ENCODE data around the gene TCAF2. TPM values are rescaled to one million over a fixed set of nuclear protein-coding genes. Genes with fewer than 3 reads are reported as not detected.
"Not testable (repeated sequence)": the region's sequence is repeated elsewhere in the genome, so short reads cannot be mapped to it uniquely, and the experiment has no call there.

Gene TCAF2
- total and polyA plus RNA-seq, 10 of the 15 experiments (the other 5 are each of a cell fraction or from before 2014, with no cell fraction given) = 0.55 to 15.5 (median 2.4) TPM

- H2AFZ ChIP-seq (ENCODE audit: control insufficient read depth, low read depth, low read length); H3K9ac ChIP-seq (ENCODE audit: control insufficient read depth, insufficient read depth, low read length); POLR2A ChIA-PET; H3K79me2 ChIP-seq (ENCODE audit: control insufficient read depth, insufficient read depth, low read length); H3K27ac ChIP-seq (ENCODE audit: control insufficient read depth, insufficient read depth); H3K4me2 ChIP-seq (ENCODE audit: control insufficient read depth, insufficient read depth); H3K9me3 ChIP-seq (replicated peaks; ENCODE audit: control insufficient read depth, insufficient read depth, low read length); in situ Hi-C loops (cut with MboI); H3K36me3 ChIP-seq (ENCODE audit: control insufficient read depth in 2 of 2, insufficient read depth in 2 of 2, low read length in 1 of 2); RAD21 ChIA-PET (ENCODE audit: unreplicated experiment); H3K4me3 ChIP-seq; H4K20me1 ChIP-seq (ENCODE audit: control insufficient read depth, insufficient read depth); H3K4me1 ChIP-seq (ENCODE audit: control insufficient read depth, insufficient read depth, low read length); H3K27me3 ChIP-seq (replicated peaks in 1 of 2; ENCODE audit: control insufficient read depth in 2 of 2, insufficient read depth in 2 of 2, low read length in 1 of 2); CTCF ChIA-PET; intact Hi-C loops (cut with micrococcal nuclease; ENCODE audit: unreplicated experiment); SMC1A ChIA-PET (ENCODE audit: uncharacterized antibody, unreplicated experiment); BruUV-seq (replicated peaks); ATAC-seq; DNase-seq (ENCODE audit: low read depth, low spot score); FAIRE-seq: not testable (repeated sequence)
- no CpG with 5 or more reads among the region's 8 CpGs for WGBS (ENCODE audit: insufficient coverage, insufficient replicate concordance, low lambda C conversion rate, missing lambda C conversion rate)
Measured at GRCh38 chr7:143650447-143650846, 29.7 kb downstream of the TCAF2 start.

Small RNA genes within 50 kb of the gene (small RNA-seq; reads per million reads assigned to genes)
- gene AC073264.2 = not detected
- gene RNU6-162P = not detected

Other genes with a start within 250 kb of the TCAF2 start
- 16.5 and 23.2 TPM in 2 replicates for gene ZYX, start 239.6 kb upstream of the TCAF2 start, total RNA-seq (2014; rRNA removed)
- gene ZYX, start 239.6 kb upstream of the TCAF2 start, total RNA-seq (2014; rRNA removed; fragmentation: Illumina TruSeq; extraction: Trizol) = 11.8 and 16.6 TPM in 2 replicates
- gene ZYX, start 239.6 kb upstream of the TCAF2 start, total RNA-seq (2021) = 90.5 and 100 TPM in 2 replicates
- 2.4 and 4.5 TPM in 2 replicates for gene ZYX, start 239.6 kb upstream of the TCAF2 start, polyA plus RNA-seq (2011; rRNA removed)
- gene ZYX, start 239.6 kb upstream of the TCAF2 start, polyA plus RNA-seq (2014; fragmentation: Illumina TruSeq; extraction: Trizol) = 28.2 and 44.0 TPM in 2 replicates
- gene ZYX, start 239.6 kb upstream of the TCAF2 start, polyA plus RNA-seq (2014; fragmentation: Nextera tagmentation; extraction: Ambion mirVana) = 1 to 10 TPM; 2.1 to 4.0 TPM
- gene ZYX, start 239.6 kb upstream of the TCAF2 start, polyA plus RNA-seq (2014; rRNA removed) = 32.0 and 47.3 TPM in 2 replicates
- gene ZYX, start 239.6 kb upstream of the TCAF2 start, polyA plus RNA-seq (2016; fragmentation: Nextera tagmentation; extraction: Ambion mirVana) = 10 to 100 TPM; 66.5 to 82.3 TPM
- not detected in 2 replicates for gene EPHA1, start 212.1 kb upstream of the TCAF2 start, total RNA-seq (2014; rRNA removed)
- gene EPHA1, start 212.1 kb upstream of the TCAF2 start, total RNA-seq (2014; rRNA removed; fragmentation: Illumina TruSeq; extraction: Trizol) = not detected in 2 replicates
- gene EPHA1, start 212.1 kb upstream of the TCAF2 start, total RNA-seq (2021) = 0.21 and 0.29 TPM in 2 replicates
- gene EPHA1, start 212.1 kb upstream of the TCAF2 start, polyA plus RNA-seq (2011; rRNA removed) = 0.11 and 0.13 TPM in 2 replicates
- gene EPHA1, start 212.1 kb upstream of the TCAF2 start, polyA plus RNA-seq (2014; fragmentation: Illumina TruSeq; extraction: Trizol) = not detected in 2 replicates
- not detected for gene EPHA1, start 212.1 kb upstream of the TCAF2 start, polyA plus RNA-seq (2014; fragmentation: Nextera tagmentation; extraction: Ambion mirVana)
- gene EPHA1, start 212.1 kb upstream of the TCAF2 start, polyA plus RNA-seq (2014; rRNA removed) = not detected in 2 replicates
- under 1 TPM; 0.28 to 0.35 TPM for gene EPHA1, start 212.1 kb upstream of the TCAF2 start, polyA plus RNA-seq (2016; fragmentation: Nextera tagmentation; extraction: Ambion mirVana)
- gene TAS2R60, start 177.5 kb upstream of the TCAF2 start, total RNA-seq (2014; rRNA removed) = not detected in 2 replicates
- not detected in 2 replicates for gene TAS2R60, start 177.5 kb upstream of the TCAF2 start, total RNA-seq (2014; rRNA removed; fragmentation: Illumina TruSeq; extraction: Trizol)
- not detected in 2 replicates for gene TAS2R60, start 177.5 kb upstream of the TCAF2 start, total RNA-seq (2021)
- gene TAS2R60, start 177.5 kb upstream of the TCAF2 start, polyA plus RNA-seq (2011; rRNA removed) = not detected in 2 replicates
- gene TAS2R60, start 177.5 kb upstream of the TCAF2 start, polyA plus RNA-seq (2014; fragmentation: Illumina TruSeq; extraction: Trizol) = not detected in 2 replicates
- not detected for gene TAS2R60, start 177.5 kb upstream of the TCAF2 start, polyA plus RNA-seq (2014; fragmentation: Nextera tagmentation; extraction: Ambion mirVana)
- gene TAS2R60, start 177.5 kb upstream of the TCAF2 start, polyA plus RNA-seq (2014; rRNA removed) = not detected in 2 replicates
- not detected for gene TAS2R60, start 177.5 kb upstream of the TCAF2 start, polyA plus RNA-seq (2016; fragmentation: Nextera tagmentation; extraction: Ambion mirVana)
- not detected in 2 replicates for gene TAS2R41, start 143.1 kb upstream of the TCAF2 start, total RNA-seq (2014; rRNA removed)
- gene TAS2R41, start 143.1 kb upstream of the TCAF2 start, total RNA-seq (2014; rRNA removed; fragmentation: Illumina TruSeq; extraction: Trizol) = not detected in 2 replicates
- gene TAS2R41, start 143.1 kb upstream of the TCAF2 start, total RNA-seq (2021) = not detected in 2 replicates
- not detected in 2 replicates for gene TAS2R41, start 143.1 kb upstream of the TCAF2 start, polyA plus RNA-seq (2011; rRNA removed)
- gene TAS2R41, start 143.1 kb upstream of the TCAF2 start, polyA plus RNA-seq (2014; fragmentation: Illumina TruSeq; extraction: Trizol) = not detected in 2 replicates
- not detected for gene TAS2R41, start 143.1 kb upstream of the TCAF2 start, polyA plus RNA-seq (2014; fragmentation: Nextera tagmentation; extraction: Ambion mirVana)
- not detected in 2 replicates for gene TAS2R41, start 143.1 kb upstream of the TCAF2 start, polyA plus RNA-seq (2014; rRNA removed)
- gene TAS2R41, start 143.1 kb upstream of the TCAF2 start, polyA plus RNA-seq (2016; fragmentation: Nextera tagmentation; extraction: Ambion mirVana) = not detected
- 0.28 and 0.38 TPM in 2 replicates for gene CTAGE15, start 49.2 kb upstream of the TCAF2 start, total RNA-seq (2014; rRNA removed)
- gene CTAGE15, start 49.2 kb upstream of the TCAF2 start, total RNA-seq (2014; rRNA removed; fragmentation: Illumina TruSeq; extraction: Trizol) = 0.51 and 0.58 TPM in 2 replicates
- gene CTAGE15, start 49.2 kb upstream of the TCAF2 start, total RNA-seq (2021) = 0.32 and 0.49 TPM in 2 replicates
- gene CTAGE15, start 49.2 kb upstream of the TCAF2 start, polyA plus RNA-seq (2011; rRNA removed) = 0.80 and 1.3 TPM in 2 replicates
- gene CTAGE15, start 49.2 kb upstream of the TCAF2 start, polyA plus RNA-seq (2014; fragmentation: Illumina TruSeq; extraction: Trizol) = 0.59 and 0.73 TPM in 2 replicates
- gene CTAGE15, start 49.2 kb upstream of the TCAF2 start, polyA plus RNA-seq (2014; fragmentation: Nextera tagmentation; extraction: Ambion mirVana) = under 1 TPM in 1 of 2 experiments, not detected in 1; 0.05 TPM
- 0.45 and 0.47 TPM in 2 replicates for gene CTAGE15, start 49.2 kb upstream of the TCAF2 start, polyA plus RNA-seq (2014; rRNA removed)
- under 1 TPM; 0.20 to 0.32 TPM for gene CTAGE15, start 49.2 kb upstream of the TCAF2 start, polyA plus RNA-seq (2016; fragmentation: Nextera tagmentation; extraction: Ambion mirVana)
- gene CTAGE6, start 136.7 kb downstream of the TCAF2 start, total RNA-seq (2014; rRNA removed) = not detected in 2 replicates
- not detected in 2 replicates for gene CTAGE6, start 136.7 kb downstream of the TCAF2 start, total RNA-seq (2014; rRNA removed; fragmentation: Illumina TruSeq; extraction: Trizol)
- not detected in 2 replicates for gene CTAGE6, start 136.7 kb downstream of the TCAF2 start, total RNA-seq (2021)
- 0.12 and 0.26 TPM in 2 replicates for gene CTAGE6, start 136.7 kb downstream of the TCAF2 start, polyA plus RNA-seq (2011; rRNA removed)
- gene CTAGE6, start 136.7 kb downstream of the TCAF2 start, polyA plus RNA-seq (2014; fragmentation: Illumina TruSeq; extraction: Trizol) = not detected in 2 replicates
- not detected for gene CTAGE6, start 136.7 kb downstream of the TCAF2 start, polyA plus RNA-seq (2014; fragmentation: Nextera tagmentation; extraction: Ambion mirVana)
- gene CTAGE6, start 136.7 kb downstream of the TCAF2 start, polyA plus RNA-seq (2014; rRNA removed) = not detected in 2 replicates
- not detected for gene CTAGE6, start 136.7 kb downstream of the TCAF2 start, polyA plus RNA-seq (2016; fragmentation: Nextera tagmentation; extraction: Ambion mirVana)

Measured in GM12878 (cell line).